HG02943 (cell line): ENCODE data around the gene NTM.

Experiments used
- ATAC-seq: cut with Tn5 transposase; IDR thresholded peaks from one replicate; pipeline ENCODE4 v1.9.1; 2021; ENCODE audit warnings: mild to moderate bottlenecking, low read depth, moderate library complexity; ENCODE audit not compliant: unreplicated experiment

Gene NTM

DNA sequence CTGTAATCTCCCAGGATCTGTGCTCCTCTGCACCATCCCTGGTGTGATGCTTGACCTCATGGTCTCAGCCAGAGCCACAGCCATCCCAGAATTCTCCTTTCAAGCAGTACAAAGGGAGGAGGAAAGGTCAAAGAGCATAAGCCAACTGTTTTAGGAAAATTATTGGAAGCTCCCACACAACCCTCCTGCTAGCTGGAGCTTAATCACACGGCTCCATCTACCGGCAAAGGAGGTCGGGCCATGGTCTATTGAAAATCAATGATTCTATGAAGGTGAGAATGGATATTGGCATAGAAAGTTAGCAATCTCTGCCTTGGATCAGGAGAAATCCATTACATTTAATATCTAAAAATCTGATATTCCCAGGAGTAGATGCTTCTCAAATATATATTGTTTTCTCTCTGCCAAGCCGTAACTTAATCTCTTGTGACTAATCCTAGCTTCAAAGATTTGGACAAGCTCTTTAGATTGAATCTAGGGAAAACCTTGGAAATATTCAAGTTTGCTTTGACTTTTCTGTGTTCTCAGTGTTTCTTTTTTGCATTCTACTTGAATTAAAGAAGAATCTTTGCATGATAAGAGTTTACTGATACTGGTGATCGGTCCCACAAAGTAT lies 259.6 kb downstream of the NTM start:
- no peak for ATAC-seq

DNA sequence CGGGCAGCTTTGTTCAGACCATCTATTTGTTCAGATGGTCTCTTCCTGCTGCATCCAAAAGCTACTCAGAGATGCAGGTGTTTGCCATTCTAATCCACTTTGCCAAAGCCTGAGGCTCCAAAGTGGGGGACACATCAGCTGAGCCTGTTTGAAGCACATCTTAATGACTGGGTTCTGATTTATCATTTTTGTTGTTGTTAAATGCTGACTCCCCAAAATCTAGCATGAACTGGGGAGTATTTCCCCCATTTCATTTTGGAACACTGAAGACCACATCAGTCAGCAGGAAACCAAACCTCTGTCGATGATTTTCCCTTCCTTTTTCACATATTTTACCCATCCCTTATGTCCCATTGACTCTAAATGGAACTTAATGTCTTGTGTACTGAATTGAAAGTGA lies 262.6 kb downstream of the NTM start:
- ATAC-seq, result no peak

DNA sequence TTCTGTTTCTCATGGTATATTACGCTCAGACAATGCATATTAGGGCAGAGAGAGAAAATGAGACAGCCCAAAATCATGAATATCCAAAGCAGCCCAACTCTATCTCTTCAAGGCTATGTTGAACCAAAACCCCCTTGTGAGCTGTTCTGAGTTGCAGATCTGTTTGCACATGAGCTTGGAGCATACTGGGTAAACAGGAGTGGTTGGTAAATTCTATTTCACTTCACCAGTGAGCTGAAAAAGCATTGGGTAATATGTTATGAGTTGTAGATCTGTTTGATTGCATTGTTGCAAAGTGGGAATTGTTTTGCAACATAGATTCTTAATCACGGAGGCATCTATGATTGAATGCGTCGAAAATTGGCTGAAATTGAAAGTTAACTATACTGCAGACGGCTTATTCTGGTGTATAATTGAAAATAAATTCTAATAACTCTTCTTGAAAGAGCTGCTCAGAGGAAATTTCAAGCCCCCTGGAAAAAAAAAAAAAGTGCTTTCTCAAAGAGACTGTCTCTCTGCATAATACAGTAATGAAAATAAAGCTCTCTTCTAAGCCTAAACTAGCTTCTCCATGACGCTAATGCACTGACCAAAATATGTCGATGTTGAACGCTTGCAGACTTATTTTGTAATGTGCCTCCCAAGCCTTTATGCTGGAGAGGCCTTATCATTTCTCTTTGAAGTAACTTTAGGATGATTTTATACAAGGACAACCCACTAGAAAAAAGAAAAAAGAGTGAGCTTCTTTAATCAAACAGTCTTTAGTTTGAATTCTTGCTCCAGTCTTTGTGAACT lies 263.7 kb downstream of the NTM start:
- no peak for ATAC-seq

DNA sequence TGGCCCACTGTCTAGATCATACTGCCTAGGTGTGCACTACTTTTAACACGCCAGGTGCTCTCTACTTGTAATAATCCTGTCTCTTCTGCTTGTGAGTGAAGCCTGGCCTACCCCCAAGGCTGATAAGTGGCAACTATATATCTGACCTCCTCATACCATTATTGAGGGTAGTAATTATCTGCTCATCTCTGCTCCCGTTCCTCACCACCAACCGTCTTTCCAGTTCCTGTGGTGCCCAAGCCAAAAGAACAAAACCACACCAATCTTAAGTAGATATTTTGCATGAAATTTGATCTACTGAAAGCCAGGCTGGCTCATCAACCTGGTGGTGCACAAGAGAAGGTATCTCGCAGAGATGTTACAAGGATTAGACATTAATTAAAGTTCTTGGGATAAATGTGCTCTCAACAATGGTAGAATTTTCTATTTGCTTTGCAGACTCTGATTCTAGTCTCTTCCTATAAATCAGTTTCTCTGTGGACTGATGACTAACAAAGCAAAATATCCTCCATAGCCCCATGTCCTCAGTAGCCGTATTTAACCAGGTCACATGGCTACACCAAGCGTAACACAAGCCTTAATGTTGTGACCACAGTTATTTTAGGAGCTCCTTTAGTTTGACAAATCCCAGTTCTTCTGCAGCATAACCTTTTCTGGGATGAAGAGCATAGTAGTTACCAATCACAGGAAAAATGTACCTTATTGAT lies 267.2 kb downstream of the NTM start:
- ATAC-seq, result no peak

DNA sequence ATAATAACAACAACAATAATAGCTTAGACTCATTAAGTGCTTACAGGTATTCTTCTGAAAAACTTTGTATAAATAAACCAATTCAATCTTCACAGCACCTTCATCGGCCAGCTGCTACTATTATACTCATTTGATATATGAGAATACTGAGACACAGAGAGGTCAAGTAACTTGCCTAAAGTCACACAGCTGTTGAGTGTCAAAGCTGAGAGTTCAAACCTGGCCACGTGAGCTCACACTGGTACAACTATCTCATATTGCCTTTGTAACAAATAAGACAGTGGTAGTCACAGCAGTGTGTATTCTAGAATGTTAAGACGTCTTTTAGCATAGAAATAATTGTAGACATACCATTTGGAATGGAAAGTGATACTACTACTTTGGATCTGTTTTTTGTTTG lies 268.5 kb downstream of the NTM start:
- ATAC-seq, result no peak

DNA sequence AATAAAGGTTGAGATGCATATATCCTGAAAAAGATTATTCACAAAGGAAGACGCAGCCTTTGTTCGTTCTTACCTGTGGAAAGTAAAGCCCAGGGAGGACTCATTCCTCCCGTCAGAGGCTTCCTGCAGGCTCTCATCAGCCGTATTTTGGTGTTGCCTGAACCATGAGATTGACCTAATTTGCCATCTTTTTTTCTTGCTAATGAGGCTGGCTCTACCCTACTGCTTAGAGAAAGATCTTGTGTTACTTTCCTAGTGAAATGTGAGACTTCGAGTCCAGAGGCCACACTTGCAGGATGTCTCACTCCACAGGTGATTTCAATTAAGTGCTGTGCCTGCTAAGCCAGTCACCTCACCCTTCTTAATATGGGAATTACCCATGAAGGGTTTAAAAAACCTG lies 269.9 kb downstream of the NTM start:
- no peak for ATAC-seq

DNA sequence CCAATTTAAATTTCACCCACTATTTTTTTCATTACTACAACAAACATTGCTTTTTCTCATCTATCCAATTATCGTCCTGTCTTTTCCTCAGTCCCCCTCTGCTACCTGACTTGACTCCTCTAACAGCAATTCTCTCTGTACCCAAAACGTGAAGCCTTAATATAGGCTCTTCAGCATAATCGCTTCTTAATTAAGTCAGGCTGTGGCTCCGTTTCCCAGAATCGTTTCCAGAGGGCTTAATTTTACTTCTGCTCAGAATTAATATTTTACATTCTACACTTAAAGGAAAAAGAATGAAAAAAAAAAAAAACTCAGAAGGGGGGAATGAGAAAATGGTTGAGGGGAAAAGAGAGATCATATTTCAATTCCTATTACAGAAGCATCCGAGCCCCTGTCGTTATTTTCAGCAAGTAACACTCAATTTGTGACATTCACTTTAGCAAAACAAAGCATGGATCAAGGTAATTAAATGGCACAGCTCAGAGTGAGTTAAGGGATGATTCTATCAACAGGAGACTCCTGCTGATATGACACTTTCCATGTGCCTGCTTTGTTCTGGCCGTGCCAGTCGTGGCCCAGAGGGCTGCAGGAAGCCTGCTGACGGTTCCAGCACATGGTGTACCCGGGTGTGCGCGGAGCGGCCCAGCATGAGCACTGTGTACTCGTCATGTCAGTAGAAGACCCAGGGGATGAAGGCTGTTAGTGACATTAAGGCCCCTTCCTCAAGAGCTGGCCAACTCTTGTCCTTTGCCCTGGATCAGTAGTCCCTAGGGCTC lies 272.5 kb downstream of the NTM start:
- ATAC-seq, result no peak

DNA sequence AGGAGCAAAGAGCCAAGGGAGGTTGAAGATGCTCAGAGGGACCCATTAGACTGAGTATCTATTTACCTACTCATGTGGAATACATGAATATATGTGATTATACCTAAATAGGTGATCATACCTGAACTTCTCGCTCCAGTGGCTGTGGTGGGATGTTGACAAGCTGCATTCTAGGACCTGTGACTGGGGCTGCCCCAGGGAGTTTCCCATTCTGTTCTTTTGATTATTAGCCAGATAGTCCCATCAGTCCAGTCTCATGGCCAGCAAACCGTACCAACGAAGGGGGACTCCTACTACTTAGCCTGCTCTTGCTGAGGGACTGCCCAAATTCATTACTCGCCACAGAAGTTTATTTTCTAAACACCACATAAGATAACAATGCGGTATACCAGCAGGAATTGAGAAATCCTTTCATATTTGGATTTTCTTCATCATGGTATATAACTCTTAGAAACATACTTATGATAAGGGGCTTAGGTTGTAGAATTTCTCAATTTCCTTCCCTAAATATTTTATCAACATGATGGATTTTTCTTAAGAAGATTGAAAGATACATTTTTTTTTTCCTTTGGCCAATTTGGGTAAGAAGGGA lies 273.9 kb downstream of the NTM start:
- ATAC-seq, result no peak

DNA sequence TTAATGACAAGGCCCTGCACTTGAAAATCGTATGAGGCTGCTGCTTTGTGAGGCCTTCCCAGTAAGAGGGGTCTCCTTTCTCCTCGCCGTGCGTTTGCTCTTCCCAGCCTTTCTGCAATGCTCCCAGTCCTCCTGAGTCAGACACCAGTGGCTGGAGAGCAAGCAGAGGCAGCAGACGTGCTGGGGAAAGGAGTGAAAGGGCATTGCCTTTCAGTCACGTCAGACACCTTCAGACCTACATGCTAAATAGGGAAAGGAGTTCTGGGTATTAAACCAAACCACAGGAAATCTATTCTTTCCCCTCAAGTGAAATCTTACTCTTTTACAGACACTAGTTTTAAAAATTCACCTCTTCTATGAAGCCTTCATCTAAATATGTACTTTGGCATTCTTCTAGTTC lies 274.8 kb downstream of the NTM start:
- no peak for ATAC-seq

DNA sequence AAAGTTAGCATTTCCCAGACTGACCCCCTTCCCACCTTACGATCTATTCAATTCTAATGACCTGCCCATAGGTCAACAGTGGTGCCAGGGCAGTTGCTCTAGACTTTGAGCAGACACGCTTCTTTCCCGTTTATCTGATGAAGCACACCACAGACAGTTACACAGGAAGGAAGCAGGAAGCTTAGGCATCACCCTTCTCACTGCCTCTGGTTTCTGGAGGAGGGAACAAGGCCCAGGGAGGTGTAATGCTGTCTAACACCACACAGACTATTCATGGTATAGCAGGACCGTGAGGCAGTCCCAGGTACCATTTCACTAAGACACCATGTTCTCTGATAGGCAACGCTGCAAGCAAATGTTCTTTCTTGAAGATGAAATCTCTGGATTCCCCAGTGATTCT lies 279.4 kb downstream of the NTM start:
- ATAC-seq, result no peak

DNA sequence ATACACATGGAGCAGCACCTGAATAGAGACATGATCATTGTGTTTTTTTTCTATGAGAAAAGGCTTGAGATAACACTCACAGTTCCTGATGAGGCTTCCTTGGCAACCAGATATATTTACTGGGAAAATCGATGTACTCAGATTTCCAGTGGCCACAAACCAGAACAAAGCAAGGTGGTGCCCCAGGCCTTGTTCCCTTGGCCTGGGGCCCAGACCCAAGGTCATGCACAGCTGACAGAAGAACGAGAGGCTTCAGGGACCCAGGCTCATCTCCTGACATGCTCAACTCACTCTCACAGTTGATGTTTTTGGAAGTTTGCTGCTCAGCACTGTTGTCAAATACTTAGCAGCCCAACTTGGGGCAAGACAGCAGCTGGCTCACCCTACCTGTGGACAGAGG lies 281.8 kb downstream of the NTM start:
- ATAC-seq, result no peak

DNA sequence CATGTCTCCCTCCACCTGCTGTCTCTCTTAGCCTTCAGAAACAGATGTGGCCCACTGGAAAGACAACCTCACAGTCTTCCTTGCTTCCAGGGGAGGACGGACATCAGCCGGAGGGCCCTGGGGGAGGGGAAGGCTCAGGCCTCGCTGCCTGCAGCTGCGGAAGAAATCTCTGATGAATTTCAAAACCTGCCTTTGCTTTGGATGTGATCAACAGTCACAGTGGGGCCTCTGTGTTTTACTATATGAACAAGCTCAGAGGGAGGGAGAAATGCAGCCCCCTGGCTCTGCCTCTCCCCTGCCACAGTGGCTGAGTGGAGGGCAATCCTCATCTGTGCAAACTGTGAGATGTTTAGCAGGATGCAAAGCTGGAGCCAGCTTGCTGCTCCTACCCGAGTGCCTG lies 282.8 kb downstream of the NTM start:
- no peak for ATAC-seq

DNA sequence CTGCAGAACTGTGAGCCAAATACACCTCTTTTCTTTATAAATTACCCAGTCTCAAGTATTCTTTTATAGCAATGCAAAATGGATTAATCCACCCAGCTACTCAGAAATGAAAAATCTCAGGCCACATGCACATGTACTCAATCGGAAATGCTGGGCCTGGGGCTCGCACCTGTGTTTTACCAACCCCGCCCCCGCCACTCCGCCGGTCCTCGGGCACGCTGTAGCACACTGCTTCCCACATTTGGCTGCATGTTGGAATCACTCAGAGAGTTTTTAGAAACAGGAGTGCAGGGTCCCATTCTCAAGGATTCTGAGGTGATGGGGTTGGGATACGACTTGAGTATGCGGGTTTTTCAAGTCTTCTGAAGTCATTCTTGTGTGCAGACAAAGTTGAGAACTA lies 284.4 kb downstream of the NTM start:
- no peak for ATAC-seq

DNA sequence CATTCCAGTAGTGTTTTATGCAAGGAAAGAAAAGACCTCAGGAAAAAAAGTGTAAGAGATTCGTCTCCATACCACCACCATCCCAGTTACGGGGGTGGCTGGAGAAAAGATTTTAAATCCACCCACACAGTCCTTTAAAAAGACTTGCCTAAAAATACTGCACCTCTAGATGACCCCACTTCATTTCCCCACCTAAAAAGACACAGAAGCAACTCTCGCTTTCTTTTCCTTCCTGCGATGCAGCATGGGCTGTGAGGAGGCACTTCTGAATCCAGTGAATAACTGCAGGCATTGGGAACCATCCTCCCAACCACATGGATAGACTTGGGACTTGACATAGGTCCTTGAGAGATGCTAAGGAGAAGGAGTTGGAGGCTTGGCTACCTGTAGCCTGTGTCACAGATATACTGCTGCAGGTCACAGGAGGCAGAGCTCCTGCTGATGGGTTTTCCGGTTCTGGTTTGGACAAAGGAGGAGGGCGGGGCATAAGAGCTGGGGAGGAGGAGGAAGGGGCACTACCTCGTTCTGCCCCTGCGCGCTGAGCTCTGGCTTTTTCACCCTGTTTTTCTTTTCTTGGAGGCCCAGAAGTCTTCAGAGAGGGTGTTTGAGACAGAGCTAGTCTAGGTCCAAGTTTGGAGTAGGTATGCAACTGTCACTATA lies 285.9 kb downstream of the NTM start:
- ATAC-seq, result no peak

DNA sequence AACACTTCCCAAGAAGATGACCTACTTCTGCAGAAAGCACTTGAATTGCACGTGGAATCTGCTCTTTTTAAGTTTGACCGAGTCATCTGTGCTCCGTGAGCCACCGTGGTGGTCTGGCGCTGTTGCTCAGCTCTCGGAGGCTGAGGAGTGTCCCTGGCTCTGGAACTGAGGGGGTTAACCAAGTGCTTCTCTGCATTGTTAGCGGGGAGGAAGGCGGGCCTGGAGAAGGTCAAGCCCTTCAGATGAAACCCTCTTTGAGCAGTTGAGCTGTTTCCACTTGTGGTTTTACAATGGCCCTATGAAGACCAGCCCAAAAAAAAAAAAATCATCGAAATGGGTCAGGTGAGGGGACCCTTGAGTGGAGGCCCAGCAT lies 286.4 kb downstream of the NTM start:
- no peak for ATAC-seq

DNA sequence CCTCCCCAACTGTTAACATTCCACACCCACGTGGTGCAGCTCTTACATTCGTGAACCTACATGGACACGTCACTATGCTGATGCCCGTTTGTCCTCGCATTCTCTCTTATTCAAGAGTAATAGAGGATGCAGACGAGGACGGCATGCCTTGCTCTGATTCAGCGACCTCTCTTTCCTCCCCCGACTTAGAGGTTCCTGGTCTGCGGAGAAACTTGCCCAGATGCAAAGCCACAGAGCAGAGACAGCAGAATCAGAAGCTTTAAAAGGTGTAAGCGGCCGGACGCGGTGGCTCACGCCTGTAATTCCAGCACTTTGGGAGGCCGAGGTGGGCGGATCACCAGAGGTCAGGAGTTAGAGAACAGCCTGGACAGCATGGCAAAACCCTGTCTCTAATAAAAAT lies 288.0 kb downstream of the NTM start:
- no peak for ATAC-seq

DNA sequence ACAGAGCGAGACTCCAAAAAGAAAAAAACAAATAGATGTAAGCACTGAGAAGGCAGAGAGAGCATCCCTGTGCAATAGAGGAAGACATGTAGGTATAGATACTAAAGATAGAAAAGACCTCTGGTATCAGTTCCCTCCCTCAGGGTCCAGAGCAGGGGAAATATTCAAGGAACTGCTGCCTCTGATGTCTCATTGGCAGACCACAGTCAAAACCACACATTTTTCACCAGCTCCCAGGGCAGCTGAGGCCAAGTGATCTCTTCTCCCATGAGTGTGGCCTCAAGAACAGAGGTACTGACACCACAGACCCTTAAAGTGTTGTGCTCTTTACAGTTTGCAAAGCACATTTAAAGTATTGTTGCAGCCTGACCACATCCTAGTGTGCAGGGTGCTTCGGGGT lies 288.5 kb downstream of the NTM start:
- no peak for ATAC-seq

DNA sequence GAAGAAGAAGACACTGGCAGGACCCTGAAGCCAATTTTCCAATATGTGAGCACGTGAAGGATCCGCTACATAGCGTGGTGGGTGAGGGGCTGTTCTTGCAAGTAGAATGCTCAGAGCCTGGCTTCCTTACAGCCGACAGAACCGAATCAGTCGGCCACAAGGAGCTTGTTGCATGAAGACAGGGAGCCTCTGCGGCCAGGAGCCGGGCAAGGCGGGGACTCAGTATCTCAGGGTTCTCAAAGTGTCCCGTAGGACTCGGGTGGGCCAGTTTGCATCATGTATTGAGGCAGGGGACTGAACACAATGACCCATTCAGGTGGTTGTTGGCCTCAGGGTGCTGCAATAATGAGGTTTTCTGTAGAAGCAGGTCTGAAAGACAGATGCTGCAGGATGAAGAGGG lies 289.5 kb downstream of the NTM start:
- ATAC-seq, result no peak

DNA sequence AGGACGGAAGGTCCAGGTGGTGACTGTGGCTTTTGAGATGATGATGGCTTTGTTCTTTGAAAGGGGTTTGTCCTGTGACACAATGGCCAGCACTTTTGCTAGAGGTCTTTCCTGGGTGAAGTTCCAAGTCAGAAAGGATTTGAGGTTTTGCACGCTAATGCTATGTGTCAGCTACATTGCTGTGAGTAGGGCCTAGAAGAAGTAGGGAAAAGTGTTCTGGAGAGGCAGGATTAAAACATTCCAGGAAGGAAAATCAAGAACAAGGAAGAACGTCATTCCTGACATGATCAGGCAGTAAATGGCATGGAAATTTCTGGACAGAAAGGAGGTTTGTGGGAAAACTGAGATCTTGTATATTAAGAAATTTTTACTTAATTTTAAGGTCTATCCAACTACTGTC lies 290.7 kb downstream of the NTM start:
- no peak for ATAC-seq

DNA sequence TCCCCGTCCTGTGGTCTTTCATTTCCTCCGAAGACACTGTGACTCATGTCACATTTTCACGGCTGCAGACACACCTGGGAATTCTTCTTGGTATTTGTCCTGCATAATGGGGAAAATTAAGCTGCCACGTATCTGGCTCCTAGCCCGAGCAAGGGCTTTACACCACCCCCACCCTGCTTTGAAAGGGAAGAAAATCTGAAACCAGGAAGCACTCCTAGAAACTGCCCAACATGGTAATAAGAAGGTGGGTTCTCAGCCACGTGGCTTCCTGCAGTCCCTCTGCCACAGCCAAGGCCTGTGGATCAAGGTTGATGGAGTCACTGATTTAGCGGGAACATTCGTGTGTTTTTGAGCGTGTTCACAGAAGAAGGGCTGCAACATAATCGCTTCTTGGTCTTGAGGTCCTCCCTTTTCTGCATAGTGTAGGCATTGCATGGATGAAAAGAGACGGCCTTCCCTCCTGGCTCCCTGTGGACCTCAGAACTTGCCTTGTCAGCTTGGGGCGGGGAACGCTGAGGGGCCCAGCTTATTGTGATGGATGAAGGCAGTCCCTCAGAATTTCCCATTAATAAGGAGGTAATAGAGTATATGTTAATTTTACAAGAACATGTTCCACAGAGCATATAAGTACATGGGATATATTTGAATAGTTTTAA lies 292.0 kb downstream of the NTM start:
- no peak for ATAC-seq
